CD14-positive monocyte (primary cell): ENCODE results near the gene TCHHL1. TPM values are rescaled to one million over a fixed set of nuclear protein-coding genes. Genes with fewer than 3 reads are reported as not detected.

Source experiments
- DNase-seq, 3 donors: peaks; one replicate each; pipeline ENCODE4 v3.0.0-alpha.2; 2011 to 2022
- H2AFZ ChIP-seq: 2 replicates; pipeline ENCODE4 v1.6.0; 2012; ENCODE audit warnings: mild to moderate bottlenecking, low read depth, low read length, inconsistent platforms; ENCODE audit not compliant: insufficient read depth, poor library complexity, severe bottlenecking
- H3K27ac ChIP-seq, 2 donors: 1 replicate in 1 of 2; 2 replicates in 1 of 2; pipeline ENCODE4 v1.5.1; 2012 to 2013; ENCODE audit warnings: low read length in 2 of 2, control low read depth in 1 of 2, inconsistent platforms in 1 of 2, low read depth in 1 of 2, mild to moderate bottlenecking in 1 of 2
- H3K27me3 ChIP-seq, 2 donors: one replicate each; pipeline versions ENCODE4 v1.6.0 to v1.6.1; 2011 to 2013; ENCODE audit warnings: low read length in 2 of 2; ENCODE audit not compliant: control insufficient read depth in 2 of 2, insufficient read depth in 2 of 2
- H3K36me3 ChIP-seq, 2 donors: replicated peaks in 1 of 2; 1 replicate in 1 of 2; 2 replicates in 1 of 2; pipeline versions ENCODE4 v1.5.1 to v1.6.1; 2012 to 2013; ENCODE audit warnings: low read length in 2 of 2, control low read depth in 1 of 2, inconsistent platforms in 1 of 2, mild to moderate bottlenecking in 1 of 2; ENCODE audit not compliant: insufficient read depth in 2 of 2, control insufficient read depth in 1 of 2
- H3K4me1 ChIP-seq, 2 donors: 1 replicate in 1 of 2; 2 replicates in 1 of 2; pipeline versions ENCODE4 v1.5.1 to v1.6.1; 2012 to 2013; ENCODE audit warnings: low read length in 2 of 2, control low read depth in 1 of 2, inconsistent platforms in 1 of 2, mild to moderate bottlenecking in 1 of 2, moderate library complexity in 1 of 2; ENCODE audit not compliant: insufficient read depth in 2 of 2, control insufficient read depth in 1 of 2
- H3K4me2 ChIP-seq: replicated peaks from 2 replicates; pipeline ENCODE3; 2012; ENCODE audit warnings: low read length, moderate library complexity, mild to moderate bottlenecking; ENCODE audit not compliant: poor library complexity, severe bottlenecking; ENCODE audit errors: extremely low read depth
- H3K4me3 ChIP-seq, 3 experiments: fragments of 200-600 bp in 1 of 3; sonication (generic) in 1 of 3; replicated peaks in 1 of 3; 1 replicate in 2 of 3; 2 replicates in 1 of 3; pipeline ENCODE4 v1.5.1; 2011 to 2013; ENCODE audit warnings: low read length in 3 of 3, mild to moderate bottlenecking in 3 of 3, control low read depth in 2 of 3, low read depth in 2 of 3, inconsistent platforms in 1 of 3, moderate library complexity in 1 of 3
- H3K79me2 ChIP-seq: 2 replicates; pipeline ENCODE4 v1.6.0; 2012; ENCODE audit warnings: mild to moderate bottlenecking, control low read depth, inconsistent platforms, low read length, moderate library complexity; ENCODE audit not compliant: insufficient read depth
- H3K9ac ChIP-seq: 2 replicates; pipeline ENCODE4 v1.6.0; 2017; ENCODE audit warnings: low read length, mild to moderate bottlenecking; ENCODE audit not compliant: insufficient read depth, poor library complexity, severe bottlenecking
- H3K9me3 ChIP-seq, 2 donors: replicated peaks in 1 of 2; 1 replicate in 1 of 2; 2 replicates in 1 of 2; pipeline versions ENCODE4 v1.5.1 to v1.6.1; 2012 to 2013; ENCODE audit warnings: low read length in 2 of 2, control low read depth in 1 of 2; ENCODE audit not compliant: control insufficient read depth in 1 of 2, insufficient read depth in 1 of 2
- H4K20me1 ChIP-seq: 2 replicates; pipeline ENCODE4 v1.6.0; 2012; ENCODE audit warnings: mild to moderate bottlenecking, low read length, control low read depth, moderate library complexity; ENCODE audit not compliant: insufficient read depth
- H3K27ac Mint-ChIP-seq, 7 donors: one replicate each; pipeline ENCODE4 v1.8.0; 2020; ENCODE audit warnings: mild to moderate bottlenecking in 7 of 7, mixed read lengths in 7 of 7, moderate library complexity in 6 of 7, inconsistent platforms in 2 of 7
- H3K27me3 Mint-ChIP-seq, 3 donors: one replicate each; pipeline ENCODE4 v1.8.0; 2021 to 2022; ENCODE audit warnings: low read depth in 3 of 3, mild to moderate bottlenecking in 3 of 3, mixed read lengths in 3 of 3, moderate library complexity in 3 of 3, inconsistent platforms in 1 of 3
- H3K36me3 Mint-ChIP-seq, 2 donors: one replicate each; pipeline ENCODE4 v1.8.0; 2020; ENCODE audit warnings: mixed read lengths in 2 of 2, inconsistent platforms in 1 of 2, mild to moderate bottlenecking in 1 of 2
- H3K4me1 Mint-ChIP-seq: one replicate; pipeline ENCODE4 v1.8.0; 2020; ENCODE audit warnings: mild to moderate bottlenecking, mixed read lengths
- H3K4me3 Mint-ChIP-seq, 2 donors: one replicate each; pipeline ENCODE4 v1.8.0; 2020; ENCODE audit warnings: mild to moderate bottlenecking in 2 of 2, mixed read lengths in 2 of 2, moderate library complexity in 1 of 2
- H3K9me3 Mint-ChIP-seq, 7 donors: one replicate each; pipeline ENCODE4 v1.8.0; 2020 to 2022; ENCODE audit warnings: mixed read lengths in 7 of 7, mild to moderate bottlenecking in 6 of 7, moderate library complexity in 6 of 7, inconsistent platforms in 2 of 7
- CTCF ChIP-seq: fragments of 200-600 bp; IDR thresholded peaks from one replicate; pipeline ENCODE4 v1.8.0; 2022; ENCODE audit warnings: antibody characterized with exemption, mild to moderate bottlenecking
- WGBS: methylation state at CpG from one replicate; pipeline ENCODE4 v1.1.5; 2013; ENCODE audit warnings: missing lambda C conversion rate; ENCODE audit not compliant: insufficient coverage; 5-methylcytosine and 5-hydroxymethylcytosine counted together
- intact Hi-C, 2 donors: fragments of 100-400 bp; cut with micrococcal nuclease; formaldehyde crosslinking; loops; one replicate each; pipeline versions ENCODE4 v1.15.0 to v1.15.1; 2023
- polyA plus RNA-seq, 3 donors: library from polyadenylated mRNA; depleted of rRNA in 1 of 3; unstranded in 2 of 3; stranded (reverse) in 1 of 3; fragments of 300-500 nt in 2 of 3; fragments of >200 nt in 1 of 3; fragmentation: Illumina TruSeq in 2 of 3; gene quantifications; 1 replicate in 2 of 3; 2 replicates in 1 of 3; pipeline ENCODE4 v1.2.3, GENCODE V29; 2012 to 2021

The TCHHL1 gene
- polyA plus RNA-seq, 3 donors = not detected

DNA sequence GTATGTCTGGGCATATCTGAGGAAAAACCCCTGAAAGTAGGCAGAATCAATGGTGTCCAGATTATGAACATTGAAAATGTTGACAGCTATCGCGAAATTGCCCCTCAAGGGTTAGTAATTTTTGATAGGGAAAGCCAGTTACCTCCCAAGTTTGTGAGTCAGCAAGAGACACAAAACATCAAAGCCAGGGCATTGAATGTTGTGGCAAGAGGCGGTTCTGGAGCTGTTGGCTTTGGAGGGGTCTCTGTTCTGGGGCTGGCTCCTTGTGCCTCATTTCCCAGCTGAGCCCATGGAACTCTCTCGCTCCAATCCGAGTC is 41.5 kb downstream of the TCHHL1 start:
- peaks cover 0 to 4% of the 10 kb centered on the region in 2 donors for H3K36me3 Mint-ChIP-seq
- Histone ChIP-seq H2AFZ (no peak overlapping the region), H3K4me1 (peaks cover 65 to 74% of the 10 kb centered on the region in 2 donors), H3K36me3 (no peaks in the 10 kb centered on the region), H3K27ac (peak overlapping the region; percentile 98), H3K9ac (peak overlapping the region; percentile 78), H3K27me3 (no peaks in the 10 kb centered on the region), H3K9me3 (no peaks in the 10 kb centered on the region), H3K4me3 (peak overlapping the region; percentile 2 to 61 (median 26)), H4K20me1 (no peaks in the 10 kb centered on the region), H3K4me2 (peak overlapping the region; percentile 57), H3K79me2 (peaks cover 15% of the 10 kb centered on the region)
- DNase-seq = no peak
- H3K4me1 Mint-ChIP-seq = peaks cover 67% of the 10 kb centered on the region
- H3K27me3 Mint-ChIP-seq = no peaks in the 10 kb centered on the region
- intact Hi-C loops = loop anchor here (5.0 kb wide), 2 partner anchors 100 to 1520 kb away; partner anchors contain the start of gene S100A2 (in 1 of the 2)
- H3K4me3 Mint-ChIP-seq = peak overlapping the region; percentile 74 to 91
- no peak for TF ChIP-seq CTCF
- WGBS = 78% methylated on average over 4 of the region's 5 CpGs
- peak overlapping the region; percentile 100 for H3K27ac Mint-ChIP-seq
- H3K9me3 Mint-ChIP-seq = peaks cover 0 to 3% (median 0%) of the 10 kb centered on the region in 7 donors

GRCh38 chr1:152044386-152044785 is 44.5 kb downstream of the TCHHL1 start:
- no peak overlapping the region for H3K4me2 ChIP-seq
- H3K9me3 Mint-ChIP-seq = peaks cover 0 to 3% (median 0%) of the 10 kb centered on the region in 7 donors
- no peak overlapping the region for H3K27ac ChIP-seq

More at GRCh38 chr1:152044386-152044785, 44.5 kb downstream of the TCHHL1 start:
- H2AFZ ChIP-seq = no peak overlapping the region
- peaks cover 9% of the 10 kb centered on the region for H3K79me2 ChIP-seq
- Mint-ChIP-seq H3K27me3 (no peaks in the 10 kb centered on the region), H3K36me3 (peaks cover 0 to 2% of the 10 kb centered on the region in 2 donors), H3K4me3 (no peak overlapping the region), H3K4me1 (peaks cover 38% of the 10 kb centered on the region), H3K27ac (peak overlapping the region in 4 of 7 donors; percentile 4 to 41 (median 26))
- H3K9ac ChIP-seq = no peak overlapping the region
- H3K27me3 ChIP-seq = no peaks in the 10 kb centered on the region
- no peaks in the 10 kb centered on the region for H3K36me3 ChIP-seq
- TF ChIP-seq CTCF = no peak
- H3K9me3 ChIP-seq = no peaks in the 10 kb centered on the region
- no peak overlapping the region for H3K4me3 ChIP-seq
- intact Hi-C loops = no loop called here
- H4K20me1 ChIP-seq = no peaks in the 10 kb centered on the region
- no peak for DNase-seq
- WGBS = no CpG with 5 or more reads among the region's 3 CpGs
- peaks cover 60 to 70% of the 10 kb centered on the region in 2 donors for H3K4me1 ChIP-seq
